Mesenchymal stem cell (in vitro differentiated cells and primary cell): ENCODE measurements around the gene OR51B4. TPM values are rescaled to one million over a fixed set of nuclear protein-coding genes. Genes with fewer than 3 reads are reported as not detected.

Source experiments
- DNase-seq: peaks from one replicate; pipeline ENCODE4 v3.0.0-alpha.2; 2013
- H2AFZ ChIP-seq: one replicate; pipeline ENCODE4 v1.6.1; 2013; ENCODE audit warnings: low read depth, mild to moderate bottlenecking, control low read depth, inconsistent platforms, low read length, moderate library complexity
- H2AK5ac ChIP-seq: 2 replicates; pipeline ENCODE4 v1.6.1; 2013; ENCODE audit warnings: low read length, moderate library complexity, mild to moderate bottlenecking, inconsistent platforms; ENCODE audit not compliant: severe bottlenecking
- H2BK120ac ChIP-seq: one replicate; pipeline ENCODE4 v1.6.1; 2013; ENCODE audit warnings: low read depth, mild to moderate bottlenecking, inconsistent platforms, low read length, moderate library complexity
- H2BK12ac ChIP-seq, 2 experiments: one replicate each; pipeline ENCODE4 v1.6.1; 2013; ENCODE audit warnings: inconsistent platforms in 2 of 2, low read length in 2 of 2, mild to moderate bottlenecking in 2 of 2, moderate library complexity in 2 of 2, control low read depth in 1 of 2
- H2BK15ac ChIP-seq: one replicate; pipeline ENCODE4 v1.6.1; 2013; ENCODE audit warnings: mild to moderate bottlenecking, low read depth, inconsistent platforms; ENCODE audit not compliant: poor library complexity, severe bottlenecking
- H2BK5ac ChIP-seq: 2 replicates; pipeline ENCODE4 v1.6.1; 2013; ENCODE audit warnings: low read depth, mild to moderate bottlenecking, low read length, control low read depth, inconsistent platforms; ENCODE audit not compliant: poor library complexity, severe bottlenecking
- H3K14ac ChIP-seq, 2 experiments: one replicate each; pipeline ENCODE4 v1.6.1; 2013; ENCODE audit warnings: inconsistent platforms in 2 of 2, low read length in 2 of 2, control low read depth in 1 of 2, mild to moderate bottlenecking in 1 of 2, moderate library complexity in 1 of 2
- H3K18ac ChIP-seq, 2 experiments: one replicate each; pipeline ENCODE4 v1.6.1; 2013; ENCODE audit warnings: inconsistent platforms in 2 of 2, low read length in 2 of 2, control low read depth in 1 of 2, low read depth in 1 of 2, mild to moderate bottlenecking in 1 of 2
- H3K23ac ChIP-seq, 2 experiments: one replicate each; pipeline ENCODE4 v1.6.1; 2013; ENCODE audit warnings: inconsistent platforms in 2 of 2, low read length in 2 of 2, mild to moderate bottlenecking in 2 of 2, moderate library complexity in 2 of 2, control low read depth in 1 of 2
- H3K27ac ChIP-seq: 2 replicates; pipeline ENCODE4 v1.5.1; 2013; ENCODE audit warnings: mild to moderate bottlenecking, moderate library complexity, low read length, control low read depth, inconsistent platforms; ENCODE audit not compliant: poor library complexity, severe bottlenecking
- H3K27me3 ChIP-seq, 2 experiments: 2 replicates each; pipeline versions ENCODE4 v1.6.1 to v1.7.0; 2013; ENCODE audit warnings: low read length in 2 of 2, mild to moderate bottlenecking in 2 of 2, moderate library complexity in 2 of 2, control low read depth in 1 of 2, inconsistent platforms in 1 of 2; ENCODE audit not compliant: control insufficient read depth in 1 of 2, insufficient read depth in 1 of 2
- H3K36me3 ChIP-seq, 2 experiments: 2 replicates each; pipeline versions ENCODE4 v1.6.1 to v1.7.0; 2013; ENCODE audit warnings: low read length in 2 of 2, control low read depth in 1 of 2, inconsistent platforms in 1 of 2, low read depth in 1 of 2, mild to moderate bottlenecking in 1 of 2; ENCODE audit not compliant: insufficient read depth in 2 of 2, control insufficient read depth in 1 of 2
- H3K4ac ChIP-seq, 2 experiments: one replicate each; pipeline ENCODE4 v1.6.1; 2013; ENCODE audit warnings: inconsistent platforms in 2 of 2, low read length in 2 of 2, mild to moderate bottlenecking in 2 of 2, moderate library complexity in 2 of 2, control low read depth in 1 of 2, low read depth in 1 of 2
- H3K4me1 ChIP-seq: 2 replicates; pipeline ENCODE4 v1.6.1; 2013; ENCODE audit warnings: low read depth, low read length, control low read depth; ENCODE audit not compliant: control insufficient read depth, insufficient read depth
- H3K4me2 ChIP-seq: 2 replicates; pipeline ENCODE4 v1.6.1; 2013; ENCODE audit warnings: low read length, mild to moderate bottlenecking, inconsistent platforms; ENCODE audit not compliant: poor library complexity, severe bottlenecking
- H3K4me3 ChIP-seq, 2 experiments: 2 replicates each; pipeline versions ENCODE4 v1.5.1 to v1.7.0; 2013; ENCODE audit warnings: low read length in 2 of 2, mild to moderate bottlenecking in 2 of 2, control low read depth in 1 of 2, low read depth in 1 of 2; ENCODE audit not compliant: insufficient read depth in 1 of 2
- H3K79me1 ChIP-seq: replicated peaks from 2 replicates; pipeline ENCODE4 v1.6.1; 2013; ENCODE audit warnings: mild to moderate bottlenecking, control low read depth, low read length, inconsistent platforms; ENCODE audit not compliant: poor library complexity, severe bottlenecking
- H3K9ac ChIP-seq: 2 replicates; pipeline ENCODE4 v1.7.0; 2013; ENCODE audit warnings: mild to moderate bottlenecking, low read length, moderate library complexity
- H3K9me3 ChIP-seq: 2 replicates; pipeline ENCODE4 v1.7.0; 2013; ENCODE audit warnings: mild to moderate bottlenecking, low read length; ENCODE audit not compliant: control insufficient read depth
- H4K8ac ChIP-seq: one replicate; pipeline ENCODE4 v1.6.1; 2013; ENCODE audit warnings: inconsistent platforms, mild to moderate bottlenecking, low read length, moderate library complexity
- H4K91ac ChIP-seq: one replicate; pipeline ENCODE4 v1.6.1; 2013; ENCODE audit warnings: mild to moderate bottlenecking, low read length, inconsistent platforms
- WGBS: methylation state at CpG from one replicate; pipeline ENCODE4 v1.1.7; 2013; ENCODE audit warnings: mixed read lengths; 5-methylcytosine and 5-hydroxymethylcytosine counted together
- polyA plus RNA-seq, 2 experiments: library from polyadenylated mRNA; stranded (reverse); fragments of 200-250 nt; gene quantifications; one replicate each; pipeline ENCODE4 v1.2.3, GENCODE V29; 2013

OR51B4 gene, protein sequence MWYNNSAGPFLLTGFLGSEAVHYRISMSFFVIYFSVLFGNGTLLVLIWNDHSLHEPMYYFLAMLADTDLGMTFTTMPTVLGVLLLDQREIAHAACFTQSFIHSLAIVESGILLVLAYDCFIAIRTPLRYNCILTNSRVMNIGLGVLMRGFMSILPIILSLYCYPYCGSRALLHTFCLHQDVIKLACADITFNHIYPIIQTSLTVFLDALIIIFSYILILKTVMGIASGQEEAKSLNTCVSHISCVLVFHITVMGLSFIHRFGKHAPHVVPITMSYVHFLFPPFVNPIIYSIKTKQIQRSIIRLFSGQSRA
- polyA plus RNA-seq (2013, experiment 1 of 2): not detected
- polyA plus RNA-seq (2013, experiment 2 of 2): not detected

DNA sequence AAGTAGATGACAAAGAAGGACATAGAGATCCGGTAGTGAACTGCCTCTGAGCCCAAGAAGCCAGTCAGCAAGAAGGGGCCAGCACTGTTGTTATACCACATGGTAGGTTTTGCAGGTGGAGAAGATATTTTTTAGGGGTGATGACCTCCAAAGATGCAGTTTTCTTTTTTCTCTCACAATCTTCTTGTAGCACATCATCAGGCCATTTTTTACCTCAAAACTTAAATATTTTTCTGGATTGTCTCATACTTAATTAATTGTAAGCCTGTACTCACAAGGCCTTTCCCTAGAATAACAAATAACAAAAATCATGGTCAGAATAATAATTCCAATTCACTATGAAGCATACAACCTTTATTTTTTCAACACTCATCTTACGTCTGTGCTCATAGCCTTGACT is at the start of gene OR51B4:
Gene OR51B4 (minus strand): TSS at position 101 of the 400 bp plus-strand sequence. CDS start 0 bp downstream, at position 101.
- DNase-seq: no peak
- no peak within 1 kb of the TSS for H4K8ac ChIP-seq
- no peaks in the 10 kb centered on the region for H3K36me3 ChIP-seq
- no peak within 1 kb of the TSS for H3K9ac ChIP-seq
- H3K9me3 ChIP-seq: no peaks in the 10 kb centered on the region
- H2AK5ac ChIP-seq: no peak within 1 kb of the TSS
- no peak within 1 kb of the TSS for H2BK120ac ChIP-seq
- H2BK12ac ChIP-seq: no peak within 1 kb of the TSS
- no peak within 1 kb of the TSS for H3K4me2 ChIP-seq
- H3K4me3 ChIP-seq: no peak within 1 kb of the TSS
- H2AFZ ChIP-seq: no peak within 1 kb of the TSS
- no peak within 1 kb of the TSS for H3K23ac ChIP-seq
- no peak within 1 kb of the TSS for H2BK15ac ChIP-seq
- no peak within 1 kb of the TSS for H2BK5ac ChIP-seq
- H3K14ac ChIP-seq: no peak within 1 kb of the TSS
- H3K27me3 ChIP-seq: no peaks in the 10 kb centered on the region
- no peaks in the 10 kb centered on the region for H3K79me1 ChIP-seq
- no peak within 1 kb of the TSS for H3K27ac ChIP-seq
- H3K18ac ChIP-seq: no peak within 1 kb of the TSS
- no peak within 1 kb of the TSS for H4K91ac ChIP-seq
- WGBS: 92% methylated on average over 2 of the region's 2 CpGs
- no peak within 1 kb of the TSS for H3K4ac ChIP-seq
- H3K4me1 ChIP-seq: no peaks in the 10 kb centered on the region

DNA sequence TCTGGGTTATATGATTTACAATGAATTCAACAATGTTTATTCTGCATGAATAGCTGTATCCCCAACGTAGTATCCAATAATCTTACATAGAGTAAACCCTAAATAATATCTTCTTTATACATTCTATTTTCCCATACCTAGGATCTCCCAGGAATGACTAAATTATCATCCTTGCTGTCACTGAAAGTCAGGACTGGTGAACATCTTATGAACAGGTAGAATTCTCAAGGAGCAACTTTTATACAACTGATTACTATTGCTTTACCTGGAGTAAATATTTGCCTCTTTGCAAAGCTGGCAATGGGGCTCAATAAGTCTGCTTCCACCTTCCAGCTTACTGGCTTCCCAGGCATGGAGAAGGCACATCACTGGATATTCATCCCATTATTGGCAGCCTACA is 49.5 kb upstream of the OR51B4 start, which contains the start of gene OR51B6:
Gene OR51B6 (plus strand): TSS at position 301 of the 400 bp plus-strand sequence. CDS start 0 bp downstream, at position 301.
- no peak for DNase-seq
- Histone ChIP-seq H2BK15ac (no peak within 1 kb of the TSS), H3K4ac (no peak within 1 kb of the TSS), H3K4me2 (no peak within 1 kb of the TSS), H3K4me1 (no peaks in the 10 kb centered on the region), H3K27me3 (no peaks in the 10 kb centered on the region), H3K18ac (no peak within 1 kb of the TSS), H3K14ac (no peak within 1 kb of the TSS), H2AK5ac (no peak within 1 kb of the TSS), H3K23ac (no peak within 1 kb of the TSS), H3K9me3 (no peaks in the 10 kb centered on the region), H4K8ac (no peak within 1 kb of the TSS), H3K9ac (no peak within 1 kb of the TSS), H3K27ac (no peak within 1 kb of the TSS), H3K4me3 (no peak within 1 kb of the TSS), H2BK12ac (no peak within 1 kb of the TSS), H3K36me3 (no peaks in the 10 kb centered on the region), H2AFZ (no peak within 1 kb of the TSS), H2BK5ac (no peak within 1 kb of the TSS), H4K91ac (no peak within 1 kb of the TSS), H3K79me1 (no peaks in the 10 kb centered on the region), H2BK120ac (no peak within 1 kb of the TSS)
- WGBS: 86% methylated on average over 1 of the region's 1 CpG

DNA sequence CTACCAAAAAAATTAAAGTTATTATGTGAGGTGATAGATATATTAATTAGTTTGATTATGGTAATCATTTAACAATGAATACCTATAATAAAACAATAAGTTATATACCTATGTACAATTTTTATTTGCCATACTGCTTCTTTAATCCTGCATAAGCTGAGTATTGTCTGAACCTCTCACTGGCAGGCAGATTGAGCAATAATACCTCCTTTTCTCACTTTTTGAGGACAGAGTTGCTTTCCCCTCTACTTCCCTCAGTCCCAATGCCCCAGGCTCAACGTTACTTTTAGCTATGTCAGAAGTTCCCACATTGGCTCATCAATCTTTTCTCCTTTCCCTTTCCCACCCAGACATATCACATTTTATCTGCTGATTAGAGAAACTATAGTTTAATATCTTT is 47.8 kb upstream of the OR51B4 start:
- Histone ChIP-seq H3K4me3 (no peak overlapping the region), H3K14ac (no peak overlapping the region)
- DNase-seq: no peak

DNA sequence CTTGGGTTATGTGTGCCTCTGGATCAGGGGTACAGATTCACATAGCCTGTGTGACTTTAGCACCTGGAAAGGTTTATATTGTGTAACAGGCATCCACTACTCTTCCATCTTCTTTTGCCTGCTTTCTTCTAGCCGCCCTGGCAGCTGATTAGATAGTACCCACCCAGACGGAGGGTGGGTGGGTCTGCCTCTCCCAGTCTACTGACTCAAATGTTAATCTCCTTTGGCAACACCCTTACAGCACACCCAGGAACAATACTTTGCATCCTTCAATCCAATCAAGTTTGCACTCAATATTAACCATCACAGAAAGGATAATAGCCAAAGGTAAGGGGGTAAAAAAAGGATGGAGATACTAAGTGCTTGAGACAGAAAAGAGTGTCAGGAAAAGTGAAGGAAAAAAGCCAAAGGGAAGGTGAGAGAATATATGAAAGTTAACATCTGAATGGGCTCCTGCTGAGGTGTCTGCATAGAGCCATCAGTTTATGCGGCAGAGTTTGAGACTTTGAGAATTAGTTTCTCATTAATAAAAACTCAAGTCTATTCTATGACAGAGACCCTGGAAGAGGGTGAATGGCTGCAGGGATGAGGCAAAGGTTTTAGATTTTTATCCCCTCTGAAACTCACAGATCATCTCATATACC is 46.9 kb upstream of the OR51B4 start:
- Histone ChIP-seq H3K9me3 (no peaks in the 10 kb centered on the region), H2AK5ac (no peak overlapping the region), H4K8ac (no peak overlapping the region)

More for the DNA sequence above, 47.8 kb upstream of the OR51B4 start:
- Histone ChIP-seq H2BK120ac (no peak overlapping the region), H3K9me3 (no peaks in the 10 kb centered on the region), H3K79me1 (no peaks in the 10 kb centered on the region), H3K4me1 (no peaks in the 10 kb centered on the region), H2BK12ac (no peak overlapping the region), H3K18ac (no peak overlapping the region), H3K23ac (no peak overlapping the region), H2BK15ac (no peak overlapping the region), H4K8ac (no peak overlapping the region), H2AK5ac (no peak overlapping the region), H3K36me3 (no peaks in the 10 kb centered on the region), H4K91ac (no peak overlapping the region), H3K27ac (no peak overlapping the region), H3K27me3 (no peaks in the 10 kb centered on the region), H2AFZ (no peak overlapping the region), H2BK5ac (no peak overlapping the region), H3K9ac (no peak overlapping the region), H3K4me2 (no peak overlapping the region), H3K4ac (no peak overlapping the region)
- 100% methylated on average over 1 of the region's 1 CpG for WGBS

More for the DNA sequence above, 46.9 kb upstream of the OR51B4 start:
- H2BK15ac ChIP-seq: no peak overlapping the region
- H3K79me1 ChIP-seq: no peaks in the 10 kb centered on the region
- H3K23ac ChIP-seq: no peak overlapping the region
- H3K18ac ChIP-seq: no peak overlapping the region
- no peak overlapping the region for H3K4me3 ChIP-seq
- H3K27ac ChIP-seq: no peak overlapping the region
- no peaks in the 10 kb centered on the region for H3K27me3 ChIP-seq
- 90% methylated on average over 2 of the region's 3 CpGs for WGBS
- no peak overlapping the region for H3K4me2 ChIP-seq
- no peak for DNase-seq
- H2BK120ac ChIP-seq: no peak overlapping the region
- no peak overlapping the region for H3K4ac ChIP-seq
- no peaks in the 10 kb centered on the region for H3K4me1 ChIP-seq
- H2AFZ ChIP-seq: no peak overlapping the region
- H3K36me3 ChIP-seq: no peaks in the 10 kb centered on the region
- no peak overlapping the region for H3K9ac ChIP-seq
- H4K91ac ChIP-seq: no peak overlapping the region
- no peak overlapping the region for H2BK12ac ChIP-seq
- H3K14ac ChIP-seq: no peak overlapping the region
- no peak overlapping the region for H2BK5ac ChIP-seq
